Heart right ventricle (tissue), 16 donors: ENCODE data around the gene NPR2. TPM values are rescaled to one million over a fixed set of nuclear protein-coding genes. Genes with fewer than 3 reads are reported as not detected.

Experiments used
- ATAC-seq, 8 donors: fragments of 200-7000 bp; cut with Tn5 transposase; one replicate each; pipeline ENCODE4 v1.9.1; 2020; ENCODE audit warnings: mild to moderate bottlenecking in 8 of 8, moderate library complexity in 8 of 8, moderate number of reproducible peaks in 1 of 8
- DNase-seq, 2 donors: peaks; one replicate each; pipeline ENCODE4 v3.0.0-alpha.2; 2020
- H3K27ac ChIP-seq, 10 donors: fragments of 200-600 bp; sonication (generic) in 2 of 10; one replicate each; pipeline versions ENCODE4 v1.5.0 to v1.8.0; 2020 to 2022; ENCODE audit warnings: mild to moderate bottlenecking in 3 of 10
- H3K27me3 ChIP-seq, 7 donors: fragments of 200-600 bp; one replicate each; pipeline ENCODE4 v1.8.0; 2021 to 2022; ENCODE audit warnings: mild to moderate bottlenecking in 2 of 7
- H3K36me3 ChIP-seq, 9 donors: fragments of 200-600 bp; sonication (generic) in 1 of 9; one replicate each; pipeline versions ENCODE4 v1.5.0 to v1.8.0; 2020 to 2022; ENCODE audit warnings: mild to moderate bottlenecking in 2 of 9
- H3K4me1 ChIP-seq, 9 donors: fragments of 200-600 bp; sonication (generic) in 1 of 9; one replicate each; pipeline versions ENCODE4 v1.5.0 to v1.8.0; 2020 to 2022; ENCODE audit warnings: mild to moderate bottlenecking in 4 of 9
- H3K4me3 ChIP-seq, 10 donors: fragments of 200-600 bp; sonication (generic) in 2 of 10; one replicate each; pipeline versions ENCODE4 v1.5.0 to v1.8.0; 2020 to 2022; ENCODE audit warnings: mild to moderate bottlenecking in 7 of 10, moderate library complexity in 2 of 10
- H3K9me3 ChIP-seq, 11 donors: fragments of 200-600 bp in 10 of 11; sonication (generic) in 2 of 11; one replicate each; pipeline versions ENCODE4 v1.5.0 to v1.8.0; 2013 to 2022; ENCODE audit warnings: mild to moderate bottlenecking in 2 of 11, control low read depth in 1 of 11, moderate library complexity in 1 of 11
- WGBS, 2 donors: extraction: QIAGEN DNeasy Blood & Tissue Kit; methylation state at CpG; one replicate each; pipeline ENCODE4 v1.1.7; 2013; ENCODE audit warnings: inconsistent platforms in 1 of 2; 5-methylcytosine and 5-hydroxymethylcytosine counted together
- intact Hi-C, 10 donors: fragments of 100-400 bp; cut with DNase I; formaldehyde crosslinking; loops; one replicate each; pipeline versions ENCODE4 v1.11.1 to v1.14.2; 2022
- long read RNA-seq, 3 donors: library from polyadenylated mRNA; unstranded; transcript quantifications; one replicate each; pipeline ENCODE4 v2.0.0, GENCODE V29; 2020 to 2021
- polyA plus RNA-seq, 2 donors: library from polyadenylated mRNA; stranded (reverse); fragments of 200-250 nt; gene quantifications; one replicate each; pipeline ENCODE4 v1.2.3, GENCODE V29; 2013
- total RNA-seq, 10 donors: library from RNA; stranded (reverse); fragmentation: NEBNext Ultra II Directional in 3 of 10; extraction: Animal tissue kit (Norgen Biotek cat#: 25700) in 3 of 10; gene quantifications; one replicate each; pipeline versions ENCODE4 v1.2.1 to v1.2.4, GENCODE V29; 2021 to 2023
- TF ChIP-seq, protein P1 (sequence below), 9 donors: fragments of 200-600 bp; sonication (generic) in 2 of 9; IDR thresholded peaks; one replicate each; pipeline versions ENCODE4 v1.5.0 to v1.8.0; 2021 to 2022; ENCODE audit warnings: antibody characterized with exemption in 9 of 9, mild to moderate bottlenecking in 5 of 9, moderate library complexity in 1 of 9
- donor health status: Arrhythmogenic right ventricular cardiomyopathy.
- donor health status: ischemic (EF 13 %, LVEDD 7.1; RV severe dilation, severe dysfunction).
- donor health status: healthy with polysubstance abuse.
- donor health status: DM: no; HTN: yes; CAD: no.
- donor health status: DM: no; HTN: no; CAD: no.
- donor health status: ischemic (EF 25% LVEDD 6.9; RV normal size, moderate dysfunction).
- donor health status: ischemic (EF 25% LVEDD 5.7; RV mildly dilated, moderate dysfunction).
- donor health status: healthy.
- donor health status: DM: yes; HTN: yes; CAD: no.
- donor health status: Ischemic cardiomyopathy.
- donor health status: ischemic (EF 35%, LVEDD 5.7; RV mildly dilated, moderate dysfunction).
- donor health status: nonischemic (EF 11% LVEDD 7.7; RV severe dilation, severe dysfunction).
- donor health status: DM: yes; HTN: yes; CAD: no.
- donor health status: PGD.
- donor health status: ischemic (EF 29% LVEDD 5.4; RV normal size, mild dysfunction).
- donor health status: nonischemic (EF 23%, LVEDD 6.1; RV moderate dilation, normal function).

NPR2 gene
- total RNA-seq: 10 to 100 TPM; 18.9 to 26.4 (median 20.8) TPM
- polyA plus RNA-seq: 10 to 100 TPM; 13.5 to 25.5 TPM
- long read RNA-seq, donor 1, partial matches to known transcripts: 2 of 8 reads
- long read RNA-seq, donor 1, other reads (novel, unspliced or antisense): 2 of 8 reads
- long read RNA-seq, donor 2, partial matches to known transcripts: 4 of 8 reads
- long read RNA-seq, donor 2, other reads (novel, unspliced or antisense): 0 of 8 reads
- long read RNA-seq, donor 3, transcript NPR2-201 (22 exons, 3,686 nt): major isoform, 5 of 8 reads
- long read RNA-seq, donor 3, partial matches to known transcripts: 3 of 8 reads
- long read RNA-seq, donor 3, other reads (novel, unspliced or antisense): 0 of 8 reads

DNA sequence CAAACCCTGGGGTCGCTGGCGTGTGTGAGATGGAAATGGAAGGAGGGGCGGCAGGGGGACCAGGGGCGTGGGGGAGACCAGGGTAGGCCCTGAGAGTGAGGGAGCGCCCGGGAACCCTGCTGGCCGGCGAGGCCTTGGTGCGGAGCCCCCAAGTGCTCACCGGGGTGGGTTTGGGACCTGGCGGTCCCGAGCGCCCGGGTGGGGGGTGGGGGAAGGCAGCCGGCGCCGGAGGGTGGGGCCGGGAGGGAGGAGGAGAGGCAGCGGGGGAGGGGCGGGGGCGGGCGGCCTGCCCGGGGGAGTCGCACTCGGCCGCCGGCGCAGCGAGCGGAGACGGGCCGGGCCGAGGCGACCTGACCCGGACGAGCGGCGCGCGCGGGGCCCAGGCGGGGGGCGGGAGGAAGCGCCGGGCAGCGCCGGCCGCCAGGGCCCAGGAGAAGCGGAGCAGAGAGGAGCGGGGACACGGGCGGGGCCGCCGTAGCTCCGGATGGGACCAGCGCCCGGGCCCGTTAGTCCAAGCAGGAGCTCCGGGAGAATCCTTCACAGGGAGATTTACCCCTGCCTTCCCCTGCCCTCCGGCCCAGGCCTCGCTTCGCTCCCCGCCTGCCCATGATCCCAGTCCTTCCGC, at the start of gene NPR2:
Gene NPR2 (plus strand): TSS at position 295 of the 625 bp plus-strand sequence. CDS start 818 bp downstream, outside the sequence.
- Histone ChIP-seq H3K36me3 (no peaks in the 10 kb centered on the region), H3K27ac (peak within 1 kb of the TSS; percentile 63 to 90 (median 82)), H3K9me3 (no peaks in the 10 kb centered on the region), H3K27me3 (peaks cover 0 to 7% (median 0%) of the 10 kb centered on the region in 7 donors), H3K4me3 (peak within 1 kb of the TSS; percentile 38 to 78 (median 69)), H3K4me1 (peaks cover 16 to 47% (median 33%) of the 10 kb centered on the region in 9 donors)
- TF ChIP-seq, protein P1, sequence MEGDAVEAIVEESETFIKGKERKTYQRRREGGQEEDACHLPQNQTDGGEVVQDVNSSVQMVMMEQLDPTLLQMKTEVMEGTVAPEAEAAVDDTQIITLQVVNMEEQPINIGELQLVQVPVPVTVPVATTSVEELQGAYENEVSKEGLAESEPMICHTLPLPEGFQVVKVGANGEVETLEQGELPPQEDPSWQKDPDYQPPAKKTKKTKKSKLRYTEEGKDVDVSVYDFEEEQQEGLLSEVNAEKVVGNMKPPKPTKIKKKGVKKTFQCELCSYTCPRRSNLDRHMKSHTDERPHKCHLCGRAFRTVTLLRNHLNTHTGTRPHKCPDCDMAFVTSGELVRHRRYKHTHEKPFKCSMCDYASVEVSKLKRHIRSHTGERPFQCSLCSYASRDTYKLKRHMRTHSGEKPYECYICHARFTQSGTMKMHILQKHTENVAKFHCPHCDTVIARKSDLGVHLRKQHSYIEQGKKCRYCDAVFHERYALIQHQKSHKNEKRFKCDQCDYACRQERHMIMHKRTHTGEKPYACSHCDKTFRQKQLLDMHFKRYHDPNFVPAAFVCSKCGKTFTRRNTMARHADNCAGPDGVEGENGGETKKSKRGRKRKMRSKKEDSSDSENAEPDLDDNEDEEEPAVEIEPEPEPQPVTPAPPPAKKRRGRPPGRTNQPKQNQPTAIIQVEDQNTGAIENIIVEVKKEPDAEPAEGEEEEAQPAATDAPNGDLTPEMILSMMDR (IDR thresholded peaks at IDR 0.05): peak in 1 of 9 donors; percentile 9
- intact Hi-C loops: loop anchor here in 9 of 10 donors (1.0 to 10.0 kb wide), 8 partner anchors 21 to 233 kb away; partner anchors contain the start of genes FAM221B (in 3 of the 9), TMEM8B (in 3 of the 9) and SPAG8 (in 1 of the 9)
- ATAC-seq: peak; percentile 58 to 79 (median 71)
- peak; percentile 30 to 70 for DNase-seq
- 4 to 5% methylated on average over 26 to 64 of the region's 64 CpGs for WGBS, 2 donors

GRCh38 chr9:35741740-35742139, 49.7 kb upstream of the NPR2 start:
- intact Hi-C loops: no loop called here
- no peak overlapping the region for H3K4me3 ChIP-seq
- H3K9me3 ChIP-seq: no peaks in the 10 kb centered on the region
- WGBS, 2 donors: 74 to 79% methylated on average over 7 of the region's 7 CpGs
- ATAC-seq (peak in 1 of 8 donors; percentile 30), DNase-seq (no peak)
- peaks cover 0 to 47% (median 30%) of the 10 kb centered on the region in 9 donors for H3K4me1 ChIP-seq
- TF ChIP-seq, protein P1 (IDR thresholded peaks at IDR 0.05): no peak
- no peak overlapping the region for H3K27ac ChIP-seq
- H3K36me3 ChIP-seq: peaks cover 0 to 95% (median 74%) of the 10 kb centered on the region in 9 donors
- H3K27me3 ChIP-seq: no peaks in the 10 kb centered on the region

DNA sequence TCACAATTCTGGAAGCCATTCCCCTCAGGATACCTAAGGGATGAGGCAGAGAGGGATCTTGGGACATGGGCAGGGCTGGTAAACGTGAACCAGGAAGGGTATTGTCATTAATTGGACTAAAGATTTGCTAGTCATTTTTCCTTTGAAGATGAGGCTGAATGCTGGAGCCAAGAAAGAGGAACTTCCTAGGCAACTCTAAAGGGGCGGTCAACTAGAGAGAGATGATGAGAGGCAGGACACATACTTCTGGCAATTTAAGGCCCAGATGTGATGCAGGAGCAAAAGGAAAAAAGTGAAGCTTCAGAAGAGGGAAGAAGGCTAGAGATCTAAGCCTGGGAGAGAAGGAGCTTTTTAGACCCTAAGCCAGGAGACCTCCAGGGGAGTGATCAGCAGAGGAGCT, 47.9 kb upstream of the NPR2 start:
- Histone ChIP-seq H3K27ac (no peak overlapping the region), H3K27me3 (no peaks in the 10 kb centered on the region), H3K4me1 (peaks cover 0 to 61% (median 44%) of the 10 kb centered on the region in 9 donors), H3K36me3 (peaks cover 0 to 81% (median 57%) of the 10 kb centered on the region in 9 donors), H3K9me3 (no peaks in the 10 kb centered on the region), H3K4me3 (no peak overlapping the region)
- WGBS, 2 donors: 58 to 62% methylated on average over 2 of the region's 2 CpGs
- intact Hi-C loops: no loop called here
- ATAC-seq (no peak), DNase-seq (no peak)
- TF ChIP-seq, protein P1 (IDR thresholded peaks at IDR 0.05): no peak

GRCh38 chr9:35743880-35744518, 47.4 kb upstream of the NPR2 start:
- peaks cover 0 to 61% (median 44%) of the 10 kb centered on the region in 9 donors for H3K4me1 ChIP-seq
- TF ChIP-seq, protein P1 (IDR thresholded peaks at IDR 0.05): no peak
- WGBS, 2 donors: 61 to 62% methylated on average over 8 of the region's 8 CpGs

More at GRCh38 chr9:35743880-35744518, 47.4 kb upstream of the NPR2 start:
- Histone ChIP-seq H3K36me3 (peaks cover 0 to 75% (median 52%) of the 10 kb centered on the region in 9 donors), H3K9me3 (no peaks in the 10 kb centered on the region), H3K27me3 (no peaks in the 10 kb centered on the region), H3K4me3 (no peak overlapping the region), H3K27ac (peak overlapping the region in 3 of 10 donors; percentile 30 to 51 (median 37))
- intact Hi-C loops: no loop called here
- no peak for DNase-seq
- ATAC-seq: no peak
